CD8-positive, alpha-beta memory T cell (primary cell): ENCODE results near the gene EZH2. TPM values are rescaled to one million over a fixed set of nuclear protein-coding genes. Genes with fewer than 3 reads are reported as not detected.

ENCODE experiments used
- CTCF ChIA-PET: fragments of 350-600 bp; sonication (Branson Sonifier 250); formaldehyde crosslinking; loops from one replicate; lab custom pipeline; 2021; ENCODE audit warnings: antibody characterized with exemption; lab: Charles Lee
- POLR2A ChIA-PET: fragments of 350-600 bp; sonication (Branson Sonifier 250); formaldehyde crosslinking; loops from one replicate; lab custom pipeline; 2021; ENCODE audit warnings: antibody characterized with exemption; lab: Charles Lee
- DNase-seq, 5 donors: peaks; one replicate each; pipeline versions ENCODE4 v3.0.0 to v3.0.0-alpha.2; 2020 to 2022; ENCODE audit warnings: mixed read lengths in 1 of 5
- H3K27ac ChIP-seq: one replicate; pipeline ENCODE4 v1.7.0; 2013; ENCODE audit warnings: low read depth, mild to moderate bottlenecking, low read length, moderate library complexity
- H3K27me3 ChIP-seq: 2 replicates; pipeline ENCODE4 v1.7.0; 2013; ENCODE audit warnings: low read length, mild to moderate bottlenecking; ENCODE audit not compliant: insufficient read depth, poor library complexity, severe bottlenecking
- H3K36me3 ChIP-seq: 2 replicates; pipeline ENCODE4 v1.7.0; 2013; ENCODE audit warnings: mild to moderate bottlenecking, low read length, moderate library complexity; ENCODE audit not compliant: insufficient read depth
- H3K4me1 ChIP-seq: 2 replicates; pipeline ENCODE4 v1.7.0; 2013; ENCODE audit warnings: mild to moderate bottlenecking, low read length, moderate library complexity; ENCODE audit not compliant: insufficient read depth
- H3K4me3 ChIP-seq: 2 replicates; pipeline ENCODE4 v1.7.0; 2013; ENCODE audit warnings: mild to moderate bottlenecking, low read length
- H3K9me3 ChIP-seq: 2 replicates; pipeline ENCODE4 v1.7.0; 2013; ENCODE audit warnings: mild to moderate bottlenecking, low read length
- H3K27ac Mint-ChIP-seq, 8 donors: one replicate each; pipeline ENCODE4 v1.8.0; 2020 to 2021; ENCODE audit warnings: mixed read lengths in 8 of 8, mild to moderate bottlenecking in 6 of 8, inconsistent platforms in 3 of 8, moderate library complexity in 3 of 8
- H3K27me3 Mint-ChIP-seq, 2 donors: one replicate each; pipeline ENCODE4 v1.8.0; 2020 to 2021; ENCODE audit warnings: mixed read lengths in 2 of 2, mild to moderate bottlenecking in 1 of 2, moderate library complexity in 1 of 2
- H3K36me3 Mint-ChIP-seq, 3 donors: one replicate each; pipeline ENCODE4 v1.8.0; 2020 to 2021; ENCODE audit warnings: mixed read lengths in 3 of 3, inconsistent platforms in 1 of 3, mild to moderate bottlenecking in 1 of 3
- H3K4me1 Mint-ChIP-seq, 3 donors: one replicate each; pipeline ENCODE4 v1.8.0; 2020 to 2021; ENCODE audit warnings: mixed read lengths in 3 of 3, inconsistent platforms in 1 of 3, mild to moderate bottlenecking in 1 of 3
- H3K4me3 Mint-ChIP-seq, 7 donors: one replicate each; pipeline ENCODE4 v1.8.0; 2020 to 2021; ENCODE audit warnings: mixed read lengths in 7 of 7, mild to moderate bottlenecking in 6 of 7, moderate library complexity in 4 of 7, inconsistent platforms in 2 of 7
- H3K9me3 Mint-ChIP-seq, 5 donors: one replicate each; pipeline ENCODE4 v1.8.0; 2020 to 2022; ENCODE audit warnings: mixed read lengths in 5 of 5, mild to moderate bottlenecking in 3 of 5, moderate library complexity in 2 of 5, inconsistent platforms in 1 of 5
- polyA plus RNA-seq: library from polyadenylated mRNA; unstranded; fragments of 300-500 nt; fragmentation: Illumina TruSeq; gene quantifications from one replicate; pipeline ENCODE4 v1.2.3, GENCODE V29; 2021
- total RNA-seq, 2 experiments: library from RNA; stranded (reverse); gene quantifications; one replicate each; pipeline ENCODE4 v1.2.3, GENCODE V29; 2021

EZH2 gene
- total and polyA plus RNA-seq, 3 experiments from 2014 or later, result 4.8 to 125 (median 123) TPM

DNA sequence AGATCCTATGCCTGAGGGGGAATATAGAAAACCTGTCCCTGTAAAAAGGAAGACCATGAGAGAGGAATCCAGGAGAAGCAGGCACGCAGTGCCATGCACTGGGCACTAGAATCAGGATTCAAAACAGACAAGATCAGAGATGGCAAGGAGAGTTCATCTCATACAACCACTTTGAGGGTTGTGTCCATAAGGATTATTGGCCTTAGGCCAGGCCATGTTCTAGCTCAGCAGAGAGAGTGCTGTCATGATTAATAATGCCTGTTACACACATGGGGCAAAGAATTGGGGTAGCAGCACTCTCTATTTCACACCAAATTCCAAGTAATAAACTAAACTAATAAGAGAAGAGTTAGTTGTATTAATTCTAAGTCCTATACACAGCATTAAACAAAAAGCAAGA lies 29.1 kb downstream of the EZH2 start:
- ChIA-PET POLR2A (interaction anchor here (0.7 kb wide), 1 partner anchor 39 kb away, joined by 7 read pairs; no protein-coding TSS in a partner anchor), CTCF (interaction anchor here (1.4 to 2.1 kb wide), 4 partner anchors 8 to 108 kb away, joined by 3 to 17 read pairs (median 8); no protein-coding TSS in a partner anchor)
- peaks cover 14 to 58% (median 35%) of the 10 kb centered on the region in 3 donors for H3K4me1 Mint-ChIP-seq
- H3K27me3 Mint-ChIP-seq, result no peaks in the 10 kb centered on the region
- H3K9me3 Mint-ChIP-seq, result no peaks in the 10 kb centered on the region
- DNase-seq, result no peak
- Histone ChIP-seq H3K27me3 (no peaks in the 10 kb centered on the region), H3K27ac (no peak overlapping the region), H3K9me3 (no peaks in the 10 kb centered on the region), H3K4me1 (peaks cover 5% of the 10 kb centered on the region), H3K4me3 (no peak overlapping the region), H3K36me3 (no peaks in the 10 kb centered on the region)
- H3K36me3 Mint-ChIP-seq, result no peaks in the 10 kb centered on the region
- peak overlapping the region in 1 of 8 donors; percentile 52 for H3K27ac Mint-ChIP-seq
- no peak overlapping the region for H3K4me3 Mint-ChIP-seq

DNA sequence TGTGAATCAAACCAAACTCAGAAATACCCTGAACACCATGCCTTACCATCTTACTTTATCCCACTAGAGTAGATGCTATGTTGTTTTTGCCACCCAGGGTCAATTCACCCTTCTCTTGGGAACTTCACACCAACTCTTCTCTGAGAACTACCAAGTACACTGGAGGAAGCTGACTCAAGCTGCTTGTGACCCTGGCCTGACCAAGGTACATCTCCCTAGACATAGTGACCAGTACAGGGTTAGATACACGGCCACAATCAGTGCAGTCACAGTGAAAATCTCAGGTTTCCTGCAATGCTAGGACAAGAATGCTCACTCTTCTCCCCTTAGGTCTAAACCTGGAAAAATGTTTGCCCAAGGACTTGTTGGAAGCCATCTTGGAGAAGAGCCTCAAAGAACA lies 31.8 kb downstream of the EZH2 start:
- H3K4me3 Mint-ChIP-seq, result no peak overlapping the region
- H3K27ac ChIP-seq, result no peak overlapping the region
- no peak overlapping the region for H3K4me3 ChIP-seq
- no peak overlapping the region for H3K27ac Mint-ChIP-seq
- H3K9me3 Mint-ChIP-seq, result no peaks in the 10 kb centered on the region
- no peaks in the 10 kb centered on the region for H3K36me3 ChIP-seq
- no peaks in the 10 kb centered on the region for H3K27me3 Mint-ChIP-seq
- POLR2A ChIA-PET, result no interaction called here
- no peaks in the 10 kb centered on the region for H3K9me3 ChIP-seq
- no peaks in the 10 kb centered on the region for H3K36me3 Mint-ChIP-seq
- CTCF ChIA-PET, result interaction anchor here (1.8 kb wide), 1 partner anchor 111 kb away, joined by 6 read pairs; no protein-coding TSS in a partner anchor
- H3K4me1 Mint-ChIP-seq, result peaks cover 22 to 72% (median 53%) of the 10 kb centered on the region in 3 donors
- H3K27me3 ChIP-seq, result no peaks in the 10 kb centered on the region
- peaks cover 5% of the 10 kb centered on the region for H3K4me1 ChIP-seq
- no peak for DNase-seq

DNA sequence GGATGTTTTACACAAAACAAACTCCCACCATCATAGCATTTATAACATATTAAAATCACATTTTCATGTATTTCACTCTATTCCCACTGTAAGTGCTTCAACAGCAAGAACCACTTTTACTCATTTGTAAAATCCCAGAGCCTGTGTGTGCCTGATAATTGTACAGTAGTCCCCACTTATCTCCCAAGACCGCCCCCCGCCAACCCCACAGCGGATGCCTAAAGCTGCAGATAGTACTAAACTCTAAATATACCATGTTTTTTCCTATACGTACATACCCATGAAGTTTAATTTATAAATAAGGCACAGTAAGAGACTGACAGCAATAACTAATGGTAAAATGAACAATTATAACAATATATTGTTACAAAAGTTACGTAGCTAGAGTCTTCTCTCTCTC lies 33.5 kb downstream of the EZH2 start:
- no peaks in the 10 kb centered on the region for H3K27me3 Mint-ChIP-seq
- DNase-seq, result no peak
- H3K27ac ChIP-seq, result no peak overlapping the region
- no peak overlapping the region for H3K4me3 Mint-ChIP-seq
- peaks cover 21% of the 10 kb centered on the region for H3K4me1 ChIP-seq
- H3K4me1 Mint-ChIP-seq, result peaks cover 26 to 74% (median 58%) of the 10 kb centered on the region in 3 donors
- no peaks in the 10 kb centered on the region for H3K27me3 ChIP-seq
- H3K9me3 ChIP-seq, result no peaks in the 10 kb centered on the region
- no peak overlapping the region for H3K27ac Mint-ChIP-seq
- no peaks in the 10 kb centered on the region for H3K36me3 ChIP-seq
- no peaks in the 10 kb centered on the region for H3K9me3 Mint-ChIP-seq
- H3K36me3 Mint-ChIP-seq, result no peaks in the 10 kb centered on the region
- ChIA-PET POLR2A (no interaction called here), CTCF (interaction anchor here (1.7 to 1.8 kb wide), 2 partner anchors 91 to 113 kb away, joined by 5 to 6 read pairs; no protein-coding TSS in a partner anchor)
- H3K4me3 ChIP-seq, result no peak overlapping the region

DNA sequence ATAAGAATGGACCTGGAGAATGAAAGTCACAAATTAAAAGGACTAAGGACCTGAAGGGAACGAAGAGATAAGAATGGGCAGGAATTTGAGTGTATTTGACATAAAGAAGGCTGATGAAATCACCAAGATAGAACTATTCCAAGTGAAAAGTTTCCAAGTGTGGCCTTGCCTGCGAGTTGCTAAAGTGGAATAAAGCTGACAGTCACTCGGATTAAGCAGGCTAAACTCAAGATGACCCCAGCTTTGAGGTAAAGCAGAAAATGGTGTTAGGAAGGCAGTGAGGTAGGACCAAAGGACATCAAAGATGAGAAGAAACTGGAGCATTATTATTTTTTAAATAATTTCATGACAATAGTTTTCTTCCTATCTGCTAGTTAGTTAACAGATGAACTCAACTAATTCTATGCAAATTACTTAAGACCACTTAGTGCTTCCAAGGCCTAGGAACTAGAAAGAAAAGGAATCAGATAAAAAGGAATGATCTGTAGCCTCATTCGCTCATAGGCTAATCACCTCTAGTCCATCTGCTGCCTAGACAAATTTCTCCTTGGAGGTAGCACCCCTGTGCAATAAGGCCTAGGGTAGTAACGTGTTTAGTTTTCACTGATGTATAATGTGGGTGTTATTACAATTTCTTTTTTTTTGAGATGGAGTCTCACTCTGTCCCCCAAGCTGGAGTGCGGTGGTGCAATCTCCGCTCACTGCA lies 34.5 kb downstream of the EZH2 start:
- H3K4me3 ChIP-seq, result no peak overlapping the region
- POLR2A ChIA-PET, result no interaction called here
- H3K4me1 ChIP-seq, result peaks cover 22% of the 10 kb centered on the region
- CTCF ChIA-PET, result no interaction called here
- no peaks in the 10 kb centered on the region for H3K36me3 Mint-ChIP-seq
- H3K27me3 ChIP-seq, result no peaks in the 10 kb centered on the region
- no peak overlapping the region for H3K27ac ChIP-seq
- no peak overlapping the region for H3K4me3 Mint-ChIP-seq
- H3K36me3 ChIP-seq, result no peaks in the 10 kb centered on the region
- peak overlapping the region in 2 of 8 donors; percentile 1 to 62 for H3K27ac Mint-ChIP-seq
- DNase-seq, result no peak
- no peaks in the 10 kb centered on the region for H3K27me3 Mint-ChIP-seq
- no peaks in the 10 kb centered on the region for H3K9me3 ChIP-seq
- H3K4me1 Mint-ChIP-seq, result peaks cover 27 to 77% (median 65%) of the 10 kb centered on the region in 3 donors
- no peaks in the 10 kb centered on the region for H3K9me3 Mint-ChIP-seq

DNA sequence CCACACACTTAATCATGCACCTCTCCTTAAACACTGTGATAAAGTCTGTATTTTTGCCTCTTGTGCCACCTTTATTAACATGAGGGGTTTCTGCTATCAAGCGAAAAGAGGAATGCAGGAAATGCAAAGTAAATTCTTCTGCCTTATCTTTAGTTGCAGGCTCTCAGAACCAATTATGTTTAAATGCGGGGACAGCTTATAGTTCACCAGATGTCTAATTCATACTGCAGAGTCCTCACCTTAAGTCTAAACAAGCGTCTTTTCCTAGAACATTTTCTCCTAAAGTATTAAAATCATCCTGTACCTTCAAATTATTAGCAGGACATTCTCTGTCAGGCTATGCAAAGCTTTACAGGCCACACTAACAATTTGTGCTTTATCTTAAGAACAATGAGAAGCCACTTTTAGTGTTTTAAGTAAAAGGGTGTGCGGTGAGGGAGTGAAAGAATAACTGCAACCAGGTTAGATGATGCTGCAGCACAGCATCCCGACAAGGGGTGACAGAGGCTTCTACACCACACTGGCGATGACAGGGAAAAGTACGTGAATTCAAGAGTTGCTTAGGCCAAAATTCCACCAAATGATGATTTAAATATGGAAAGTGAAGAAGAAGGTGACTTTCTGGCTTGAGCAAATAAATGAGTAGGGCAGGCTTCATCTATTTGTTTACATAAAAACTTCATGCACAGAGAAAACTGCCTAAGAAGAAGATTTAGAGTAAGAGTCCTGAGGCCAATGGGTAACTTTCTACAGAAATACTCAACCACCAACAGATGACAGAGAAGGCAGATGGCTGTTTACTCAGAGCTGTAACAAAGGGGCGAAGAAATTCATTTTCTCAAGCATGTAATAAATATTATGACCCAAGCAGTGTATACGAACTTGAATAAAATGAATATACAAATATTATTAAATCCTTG lies 36.0 kb downstream of the EZH2 start:
- Histone ChIP-seq H3K27ac (no peak overlapping the region), H3K4me1 (peaks cover 22% of the 10 kb centered on the region), H3K27me3 (no peaks in the 10 kb centered on the region), H3K4me3 (no peak overlapping the region), H3K9me3 (no peaks in the 10 kb centered on the region), H3K36me3 (no peaks in the 10 kb centered on the region)
- ChIA-PET CTCF (interaction anchor here (0.6 to 2.7 kb wide), 3 partner anchors 8 to 115 kb away, joined by 3 to 10 read pairs (median 4); no protein-coding TSS in a partner anchor), POLR2A (no interaction called here)
- H3K9me3 Mint-ChIP-seq, result no peaks in the 10 kb centered on the region
- H3K4me3 Mint-ChIP-seq, result no peak overlapping the region
- H3K27ac Mint-ChIP-seq, result no peak overlapping the region
- H3K27me3 Mint-ChIP-seq, result no peaks in the 10 kb centered on the region
- H3K4me1 Mint-ChIP-seq, result peaks cover 27 to 79% (median 71%) of the 10 kb centered on the region in 3 donors
- no peak for DNase-seq
- H3K36me3 Mint-ChIP-seq, result no peaks in the 10 kb centered on the region

DNA sequence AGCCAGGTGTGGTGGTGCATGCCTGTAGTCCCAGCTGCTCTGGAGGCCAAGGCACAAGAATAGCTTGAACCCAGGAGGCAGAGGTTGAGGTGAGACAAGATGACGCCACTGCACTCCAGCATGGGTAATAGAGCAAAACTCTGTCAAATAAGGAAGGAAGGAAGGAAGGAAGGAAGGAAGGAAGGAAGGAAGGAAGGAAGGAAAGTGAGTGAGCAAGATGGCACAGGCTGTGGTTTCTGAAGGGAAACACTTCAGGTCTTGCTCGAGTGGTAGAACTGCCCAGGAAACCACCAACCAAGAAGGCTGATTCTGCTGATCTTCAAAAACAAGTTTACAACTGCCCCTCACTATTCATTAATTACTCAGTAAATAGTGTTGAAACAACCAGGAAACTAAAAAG lies 45.2 kb downstream of the EZH2 start:
- Histone ChIP-seq H3K36me3 (no peaks in the 10 kb centered on the region), H3K4me3 (no peak overlapping the region), H3K4me1 (peaks cover 13% of the 10 kb centered on the region), H3K9me3 (no peaks in the 10 kb centered on the region), H3K27ac (no peak overlapping the region), H3K27me3 (no peaks in the 10 kb centered on the region)
- peak in 2 of 5 donors; percentile 5 to 22 for DNase-seq
- H3K4me1 Mint-ChIP-seq, result peaks cover 28 to 69% (median 56%) of the 10 kb centered on the region in 3 donors
- peak overlapping the region in 7 of 8 donors; percentile 14 to 98 (median 40) for H3K27ac Mint-ChIP-seq
- ChIA-PET CTCF (no interaction called here), POLR2A (no interaction called here)
- no peaks in the 10 kb centered on the region for H3K27me3 Mint-ChIP-seq
- peak overlapping the region in 4 of 7 donors; percentile 27 to 64 (median 46) for H3K4me3 Mint-ChIP-seq
- H3K36me3 Mint-ChIP-seq, result peaks cover 0 to 2% (median 0%) of the 10 kb centered on the region in 3 donors
- H3K9me3 Mint-ChIP-seq, result peaks cover 0 to 4% (median 0%) of the 10 kb centered on the region in 5 donors

DNA sequence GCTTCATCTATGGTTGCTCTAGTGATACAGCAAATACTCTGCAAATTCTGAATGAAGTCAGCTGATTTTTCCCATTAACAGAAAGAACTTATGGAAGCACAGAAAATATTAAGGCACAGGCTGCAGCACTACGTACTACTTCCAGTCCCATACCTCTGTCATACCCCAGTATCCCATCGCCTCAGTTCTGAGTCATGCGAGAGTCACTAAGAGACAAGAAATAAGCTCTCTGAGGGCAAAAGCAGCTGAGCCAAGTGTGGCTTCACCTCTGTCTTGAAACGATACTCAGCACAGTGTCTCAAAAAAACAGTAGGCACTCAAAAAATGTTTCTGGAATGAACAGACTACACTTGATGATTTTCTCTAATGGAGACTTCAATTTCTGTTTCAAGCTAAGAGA lies 48.2 kb downstream of the EZH2 start:
- Mint-ChIP-seq H3K4me1 (peaks cover 24 to 52% (median 43%) of the 10 kb centered on the region in 3 donors), H3K27ac (no peak overlapping the region), H3K36me3 (peaks cover 0 to 2% (median 1%) of the 10 kb centered on the region in 3 donors), H3K9me3 (peaks cover 0 to 4% (median 0%) of the 10 kb centered on the region in 5 donors), H3K4me3 (no peak overlapping the region), H3K27me3 (peaks cover 0 to 1% of the 10 kb centered on the region in 2 donors)
- H3K9me3 ChIP-seq, result no peaks in the 10 kb centered on the region
- peaks cover 10% of the 10 kb centered on the region for H3K4me1 ChIP-seq
- no peak overlapping the region for H3K27ac ChIP-seq
- ChIA-PET CTCF (no interaction called here), POLR2A (interaction anchor here (0.9 kb wide), 1 partner anchor 48 kb away, joined by 3 read pairs; the partner anchor contains the start of gene EZH2)
- no peak for DNase-seq
- H3K4me3 ChIP-seq, result no peak overlapping the region
- no peaks in the 10 kb centered on the region for H3K36me3 ChIP-seq
- H3K27me3 ChIP-seq, result no peaks in the 10 kb centered on the region
